T-helper 17 cell (primary cell): ENCODE measurements around the gene ATE1. TPM values are rescaled to one million over a fixed set of nuclear protein-coding genes. Genes with fewer than 3 reads are reported as not detected.
A peak's percentile ranks its signal among the peaks of the same experiment; 100 is the strongest.

Experiments
- ATAC-seq: fragments of 150-1000 bp; cut with Tn5 transposase; 2 replicates; pipeline ENCODE4 v1.10.0; 2021; ENCODE audit warnings: mild to moderate bottlenecking, moderate library complexity
- DNase-seq, 3 donors: peaks; one replicate each; pipeline versions ENCODE4 v3.0.0 to v3.0.0-alpha.2; 2020 to 2021
- H3K9me3 ChIP-seq: one replicate; pipeline ENCODE4 v1.7.0; 2013; ENCODE audit warnings: low read length, mild to moderate bottlenecking; ENCODE audit not compliant: control insufficient read depth, poor library complexity, severe bottlenecking
- H3K27ac Mint-ChIP-seq: one replicate; pipeline ENCODE4 v1.8.0; 2022; ENCODE audit warnings: mild to moderate bottlenecking, moderate library complexity, mixed read lengths
- H3K27me3 Mint-ChIP-seq: one replicate; pipeline ENCODE4 v1.8.0; 2022; ENCODE audit warnings: mixed read lengths
- H3K36me3 Mint-ChIP-seq: one replicate; pipeline ENCODE4 v1.8.0; 2022; ENCODE audit warnings: low read depth, mixed read lengths
- H3K4me1 Mint-ChIP-seq: one replicate; pipeline ENCODE4 v1.8.0; 2022; ENCODE audit warnings: mild to moderate bottlenecking, mixed read lengths
- H3K4me3 Mint-ChIP-seq: one replicate; pipeline ENCODE4 v1.8.0; 2022; ENCODE audit warnings: mild to moderate bottlenecking, moderate library complexity, mixed read lengths
- total RNA-seq, 4 donors: library from RNA in 2 of 4; stranded (reverse) in 2 of 4; gene quantifications; one replicate each; pipeline ENCODE4 v1.2.3 and lab custom pipeline; 2022 to 2026

ATE1 gene
- total RNA-seq, 2 donors from 2014 or later: 23.2 to 23.4 TPM

GRCh38 chr10:121741248-121741792 lies 186.5 kb downstream of the ATE1 start:
- Mint-ChIP-seq H3K4me3 (no peak overlapping the region), H3K36me3 (peaks cover 6% of the 10 kb centered on the region), H3K27me3 (peaks cover 10% of the 10 kb centered on the region), H3K27ac (no peak overlapping the region), H3K4me1 (peaks cover 8% of the 10 kb centered on the region)
- no peak for ATAC-seq
- DNase-seq: no peak
- H3K9me3 ChIP-seq: no peaks in the 10 kb centered on the region

GRCh38 chr10:121740069-121740468 lies 187.8 kb downstream of the ATE1 start:
- ATAC-seq: no peak
- H3K27ac Mint-ChIP-seq: no peak overlapping the region
- no peaks in the 10 kb centered on the region for H3K9me3 ChIP-seq
- DNase-seq: no peak
- peaks cover 11% of the 10 kb centered on the region for H3K4me1 Mint-ChIP-seq
- H3K36me3 Mint-ChIP-seq: peaks cover 6% of the 10 kb centered on the region
- no peak overlapping the region for H3K4me3 Mint-ChIP-seq
- H3K27me3 Mint-ChIP-seq: peaks cover 21% of the 10 kb centered on the region

- no peak overlapping the region for H3K4me3 Mint-ChIP-seq
- H3K27ac Mint-ChIP-seq: no peak overlapping the region
- peaks cover 4% of the 10 kb centered on the region for H3K36me3 Mint-ChIP-seq
- ATAC-seq: no peak
- H3K27me3 Mint-ChIP-seq: peaks cover 28% of the 10 kb centered on the region
- DNase-seq: no peak
- H3K9me3 ChIP-seq: no peaks in the 10 kb centered on the region
- H3K4me1 Mint-ChIP-seq: peaks cover 11% of the 10 kb centered on the region
Measured at GRCh38 chr10:121739114-121739513, 188.7 kb downstream of the ATE1 start.

- peaks cover 11% of the 10 kb centered on the region for H3K4me1 Mint-ChIP-seq
- peaks cover 51% of the 10 kb centered on the region for H3K27me3 Mint-ChIP-seq
- H3K9me3 ChIP-seq: no peaks in the 10 kb centered on the region
- ATAC-seq (no peak), DNase-seq (no peak)
- H3K27ac Mint-ChIP-seq: peak overlapping the region; percentile 32
- peak overlapping the region; percentile 58 for H3K4me3 Mint-ChIP-seq
- peaks cover 4% of the 10 kb centered on the region for H3K36me3 Mint-ChIP-seq
Measured at GRCh38 chr10:121736315-121737130, 191.3 kb downstream of the ATE1 start.

GRCh38 chr10:121735263-121735662 lies 192.6 kb downstream of the ATE1 start:
- H3K4me1 Mint-ChIP-seq: peaks cover 11% of the 10 kb centered on the region
- no peaks in the 10 kb centered on the region for H3K9me3 ChIP-seq

GRCh38 chr10:121734589-121735045 lies 193.2 kb downstream of the ATE1 start:
- no peak for DNase-seq

More at GRCh38 chr10:121735263-121735662, 192.6 kb downstream of the ATE1 start:
- no peak for DNase-seq
- Mint-ChIP-seq H3K27ac (no peak overlapping the region), H3K27me3 (peaks cover 56% of the 10 kb centered on the region), H3K4me3 (no peak overlapping the region), H3K36me3 (no peaks in the 10 kb centered on the region)
- no peak for ATAC-seq

GRCh38 chr10:121732656-121733445 lies 195.0 kb downstream of the ATE1 start:
- ATAC-seq (no peak), DNase-seq (no peak)
- no peaks in the 10 kb centered on the region for H3K9me3 ChIP-seq
- Mint-ChIP-seq H3K27me3 (peaks cover 56% of the 10 kb centered on the region), H3K4me3 (no peak overlapping the region), H3K4me1 (peaks cover 5% of the 10 kb centered on the region), H3K36me3 (no peaks in the 10 kb centered on the region), H3K27ac (no peak overlapping the region)

More at GRCh38 chr10:121734589-121735045, 193.2 kb downstream of the ATE1 start:
- ATAC-seq: no peak
- no peaks in the 10 kb centered on the region for H3K9me3 ChIP-seq
- H3K27ac Mint-ChIP-seq: no peak overlapping the region
- H3K27me3 Mint-ChIP-seq: peaks cover 56% of the 10 kb centered on the region
- no peak overlapping the region for H3K4me3 Mint-ChIP-seq
- peaks cover 11% of the 10 kb centered on the region for H3K4me1 Mint-ChIP-seq
- H3K36me3 Mint-ChIP-seq: no peaks in the 10 kb centered on the region

- peaks cover 54% of the 10 kb centered on the region for H3K27me3 Mint-ChIP-seq
- peaks cover 3% of the 10 kb centered on the region for H3K4me1 Mint-ChIP-seq
- DNase-seq (no peak), ATAC-seq (no peak)
- no peaks in the 10 kb centered on the region for H3K9me3 ChIP-seq
- no peaks in the 10 kb centered on the region for H3K36me3 Mint-ChIP-seq
- no peak overlapping the region for H3K4me3 Mint-ChIP-seq
- no peak overlapping the region for H3K27ac Mint-ChIP-seq
Measured at GRCh38 chr10:121732172-121732571, 195.7 kb downstream of the ATE1 start.

GRCh38 chr10:121724282-121724681 lies 203.5 kb downstream of the ATE1 start:
- no peaks in the 10 kb centered on the region for H3K27me3 Mint-ChIP-seq
- ATAC-seq (no peak), DNase-seq (no peak)
- no peaks in the 10 kb centered on the region for H3K9me3 ChIP-seq
- no peaks in the 10 kb centered on the region for H3K4me1 Mint-ChIP-seq
- H3K36me3 Mint-ChIP-seq: peaks cover 2% of the 10 kb centered on the region
- H3K27ac Mint-ChIP-seq: no peak overlapping the region
- no peak overlapping the region for H3K4me3 Mint-ChIP-seq

GRCh38 chr10:121722665-121723064 lies 205.2 kb downstream of the ATE1 start:
- ATAC-seq: no peak
- Mint-ChIP-seq H3K4me1 (no peaks in the 10 kb centered on the region), H3K27ac (no peak overlapping the region), H3K36me3 (peaks cover 2% of the 10 kb centered on the region), H3K27me3 (peaks cover 12% of the 10 kb centered on the region), H3K4me3 (no peak overlapping the region)
- no peaks in the 10 kb centered on the region for H3K9me3 ChIP-seq
- DNase-seq: no peak

- no peaks in the 10 kb centered on the region for H3K9me3 ChIP-seq
- Mint-ChIP-seq H3K27me3 (peaks cover 20% of the 10 kb centered on the region), H3K4me1 (no peaks in the 10 kb centered on the region), H3K27ac (no peak overlapping the region), H3K36me3 (peaks cover 2% of the 10 kb centered on the region), H3K4me3 (no peak overlapping the region)
- no peak for ATAC-seq
- DNase-seq: no peak
Measured at GRCh38 chr10:121721257-121721656, 206.6 kb downstream of the ATE1 start.

GRCh38 chr10:121715969-121716368 lies 211.9 kb downstream of the ATE1 start:
- DNase-seq: no peak
- no peak overlapping the region for H3K4me3 Mint-ChIP-seq
- peaks cover 22% of the 10 kb centered on the region for H3K27me3 Mint-ChIP-seq
- H3K27ac Mint-ChIP-seq: no peak overlapping the region
- no peaks in the 10 kb centered on the region for H3K4me1 Mint-ChIP-seq
- peaks cover 2% of the 10 kb centered on the region for H3K36me3 Mint-ChIP-seq
- no peaks in the 10 kb centered on the region for H3K9me3 ChIP-seq
- ATAC-seq: no peak

GRCh38 chr10:121715076-121715475 lies 212.8 kb downstream of the ATE1 start:
- no peaks in the 10 kb centered on the region for H3K9me3 ChIP-seq
- Mint-ChIP-seq H3K27ac (no peak overlapping the region), H3K4me3 (no peak overlapping the region), H3K27me3 (peaks cover 31% of the 10 kb centered on the region), H3K36me3 (peaks cover 2% of the 10 kb centered on the region), H3K4me1 (no peaks in the 10 kb centered on the region)
- ATAC-seq (no peak), DNase-seq (no peak)
